NCI-H2196 (cell line): ENCODE data around the gene IL6ST.

Source experiments
- DNase-seq: peaks from one replicate; lab custom pipeline; 2025; ENCODE audit not compliant: unreplicated experiment; lab: John Stamatoyannopoulos, UW

The IL6ST gene

GRCh38 chr5:55923177-55923771 is 71.5 kb downstream of the IL6ST start:
- no peak for DNase-seq

- DNase-seq, result no peak
Observed at GRCh38 chr5:55921617-55922016, 73.1 kb downstream of the IL6ST start.

- no peak for DNase-seq
Observed at GRCh38 chr5:55920784-55921183, 74.0 kb downstream of the IL6ST start.

GRCh38 chr5:55919625-55920024 is 75.1 kb downstream of the IL6ST start:
- no peak for DNase-seq

GRCh38 chr5:55918087-55919035 is 76.4 kb downstream of the IL6ST start:
- DNase-seq, result no peak

- no peak for DNase-seq
Observed at GRCh38 chr5:55917402-55918086, 77.2 kb downstream of the IL6ST start.

- no peak for DNase-seq
Observed at GRCh38 chr5:55916986-55917385, 77.8 kb downstream of the IL6ST start.

GRCh38 chr5:55915783-55916182 is 79.0 kb downstream of the IL6ST start:
- DNase-seq, result no peak

GRCh38 chr5:55914971-55915370 is 79.8 kb downstream of the IL6ST start:
- DNase-seq, result no peak

GRCh38 chr5:55913466-55914413 is 81.0 kb downstream of the IL6ST start:
- DNase-seq, result no peak

- DNase-seq, result no peak
Observed at GRCh38 chr5:55911784-55912653, 82.7 kb downstream of the IL6ST start.

- DNase-seq, result no peak
Observed at GRCh38 chr5:55908804-55909203, 86.0 kb downstream of the IL6ST start.

GRCh38 chr5:55907927-55908326 is 86.8 kb downstream of the IL6ST start:
- no peak for DNase-seq

GRCh38 chr5:55905251-55905650 is 89.5 kb downstream of the IL6ST start:
- no peak for DNase-seq

- DNase-seq, result no peak
Observed at GRCh38 chr5:55904152-55904551, 90.6 kb downstream of the IL6ST start.

GRCh38 chr5:55903121-55903701 is 91.6 kb downstream of the IL6ST start:
- DNase-seq, result no peak

- no peak for DNase-seq
Observed at GRCh38 chr5:55902696-55903095, 92.1 kb downstream of the IL6ST start.

GRCh38 chr5:55900776-55901175 is 94.0 kb downstream of the IL6ST start:
- no peak for DNase-seq

GRCh38 chr5:55900068-55900467 is 94.7 kb downstream of the IL6ST start:
- no peak for DNase-seq
